ENCODE results near the gene ATIC.
"Not testable (repeated sequence)": the region's sequence is repeated elsewhere in the genome, so short reads cannot be mapped to it uniquely, and the experiment has no call there.

ATIC gene

DNA sequence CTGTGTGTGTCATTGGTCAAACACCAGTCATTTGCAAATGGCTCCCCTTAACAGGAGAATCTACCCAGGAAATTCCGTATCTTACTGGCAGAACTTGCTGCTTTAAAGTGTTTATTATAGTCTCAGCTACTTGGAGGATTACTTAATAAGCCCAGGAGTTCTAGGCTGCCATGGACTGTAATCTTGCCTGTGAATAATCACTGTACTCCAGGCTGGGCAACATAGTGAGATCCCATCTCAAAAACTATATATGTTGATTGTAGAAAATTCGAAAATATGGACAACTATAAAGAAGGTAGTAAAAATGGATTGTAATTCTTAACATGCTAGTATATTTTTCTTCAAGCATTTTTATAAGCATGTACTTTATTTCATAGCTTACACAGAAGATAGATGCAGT lies 4.5 kb downstream of the ATIC start:
- no peak for DNase-seq

DNA sequence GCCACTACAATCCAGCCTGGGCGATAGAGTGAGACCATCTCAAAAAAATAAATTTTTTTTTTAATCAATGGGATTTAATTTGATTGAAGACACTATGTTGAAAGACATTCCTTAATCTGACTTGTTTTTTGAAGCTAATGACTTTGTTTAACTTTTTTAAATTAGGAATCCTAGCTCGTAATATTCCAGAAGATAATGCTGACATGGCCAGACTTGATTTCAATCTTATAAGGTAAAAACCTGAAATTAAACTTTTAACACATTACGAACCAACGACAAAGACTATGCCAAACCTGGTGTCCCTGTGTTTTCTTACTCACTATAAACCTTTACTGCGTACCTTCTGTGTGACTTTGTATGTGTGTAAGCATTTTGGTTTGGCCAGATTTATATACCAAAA lies 7.6 kb downstream of the ATIC start:
- DNase-seq = no peak

DNA sequence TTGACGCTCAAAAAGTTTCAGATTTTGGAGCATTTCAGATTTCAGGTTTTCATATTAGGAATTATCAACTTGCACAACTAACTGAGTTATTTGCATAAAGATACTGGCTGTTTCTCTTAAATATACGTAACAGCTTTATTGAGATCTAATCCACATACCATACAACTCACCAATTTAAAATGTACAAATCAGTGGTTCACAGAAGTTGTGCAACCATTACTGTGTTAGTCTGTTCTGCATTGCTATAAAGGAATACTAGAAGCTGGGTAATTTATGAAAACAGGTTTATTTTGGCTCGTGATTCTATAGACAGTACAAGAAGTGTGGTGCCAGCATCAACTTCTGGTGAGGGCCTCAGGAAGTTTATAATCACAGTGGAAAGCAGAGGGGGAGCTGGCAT lies 8.2 kb downstream of the ATIC start:
- no peak for DNase-seq

DNA sequence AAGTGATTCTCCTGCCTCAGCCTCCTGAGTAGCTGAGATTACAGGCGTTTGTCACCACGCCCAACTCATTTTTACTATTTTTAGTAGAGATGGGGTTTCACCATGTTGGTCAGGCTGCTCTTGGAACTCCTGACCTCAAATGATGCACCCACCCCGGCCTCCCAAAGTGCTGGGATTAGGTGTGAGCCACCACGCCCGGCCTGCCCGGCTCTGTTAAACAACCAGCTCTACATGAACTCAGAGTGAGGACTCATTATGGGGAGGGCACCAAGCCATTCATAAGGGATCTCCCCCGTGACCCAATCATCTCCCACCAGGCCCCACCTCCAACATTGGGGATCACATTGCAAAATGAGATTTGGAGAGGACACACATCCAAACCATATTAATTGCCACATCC lies 8.8 kb downstream of the ATIC start:
- DNase-seq = no peak

DNA sequence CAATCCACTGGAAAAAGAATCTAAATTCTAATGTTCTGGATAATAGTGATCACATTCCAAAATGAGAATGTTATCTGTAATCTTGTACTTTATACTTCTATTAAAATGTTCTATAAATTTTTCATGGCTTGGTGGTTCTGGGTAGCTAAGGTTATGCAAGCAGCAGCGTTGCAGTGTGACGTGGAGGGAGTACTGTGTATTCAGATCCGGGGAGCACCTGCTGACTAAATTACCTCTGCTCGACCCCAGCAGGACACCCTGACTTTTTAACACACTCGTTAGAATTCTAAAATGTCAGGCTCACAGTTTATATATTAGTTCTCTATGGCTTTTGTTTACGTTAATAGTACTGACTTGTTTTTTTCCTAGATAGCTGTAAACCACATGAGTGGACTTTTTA lies 13.0 kb downstream of the ATIC start:
- no peak for DNase-seq

DNA sequence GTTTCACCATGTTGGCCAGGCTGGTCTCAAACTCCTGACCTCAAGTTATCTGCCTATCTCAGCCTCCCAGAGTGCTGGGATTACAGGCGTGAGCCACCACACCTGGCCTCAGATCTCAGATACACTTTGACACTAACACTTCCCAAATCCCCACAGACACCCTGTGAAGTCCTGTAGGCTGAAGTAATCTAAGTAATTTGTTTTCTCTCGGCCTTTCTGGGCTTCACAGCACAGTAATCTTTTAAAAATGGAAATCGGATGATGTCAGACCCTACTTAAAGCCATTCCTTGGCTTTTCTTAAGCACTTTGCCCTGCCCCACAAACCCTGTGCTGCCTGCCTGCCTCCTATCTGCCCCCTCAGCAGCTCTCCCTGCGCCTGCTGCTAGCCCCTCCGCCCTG lies 16.2 kb downstream of the ATIC start:
- DNase-seq = no peak

DNA sequence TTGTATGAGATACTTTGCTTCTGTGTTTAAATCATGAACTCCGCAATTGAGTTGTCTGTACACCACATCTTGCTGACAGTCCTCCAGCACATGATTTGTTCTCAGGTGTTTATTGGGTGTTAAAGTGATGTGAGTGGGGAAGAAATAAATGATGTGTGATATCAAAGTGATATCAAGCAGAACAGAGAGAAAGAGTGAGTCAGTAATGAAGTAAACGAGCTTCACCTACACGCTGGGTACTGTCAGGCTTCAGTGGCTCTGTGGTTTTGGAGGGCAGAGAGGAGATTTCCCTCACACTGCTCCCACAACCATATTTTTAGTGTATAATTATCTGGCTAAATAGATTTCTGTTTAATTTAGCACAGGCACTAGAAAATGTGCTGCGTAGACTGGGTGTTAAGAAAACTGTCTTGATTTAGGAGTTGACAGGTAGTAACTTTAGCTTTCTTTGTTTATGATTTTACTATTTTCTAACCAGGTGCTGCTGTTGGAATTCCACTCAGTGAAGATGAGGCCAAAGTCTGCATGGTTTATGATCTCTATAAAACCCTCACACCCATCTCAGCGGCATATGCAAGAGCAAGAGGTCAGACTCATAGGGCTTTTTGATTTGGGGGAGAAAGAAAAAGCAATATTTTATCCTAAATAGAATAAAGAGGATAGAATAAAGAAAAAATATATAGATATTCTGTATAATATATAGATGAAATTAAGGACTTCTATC lies 21.2 kb downstream of the ATIC start:
- no peak for DNase-seq

DNA sequence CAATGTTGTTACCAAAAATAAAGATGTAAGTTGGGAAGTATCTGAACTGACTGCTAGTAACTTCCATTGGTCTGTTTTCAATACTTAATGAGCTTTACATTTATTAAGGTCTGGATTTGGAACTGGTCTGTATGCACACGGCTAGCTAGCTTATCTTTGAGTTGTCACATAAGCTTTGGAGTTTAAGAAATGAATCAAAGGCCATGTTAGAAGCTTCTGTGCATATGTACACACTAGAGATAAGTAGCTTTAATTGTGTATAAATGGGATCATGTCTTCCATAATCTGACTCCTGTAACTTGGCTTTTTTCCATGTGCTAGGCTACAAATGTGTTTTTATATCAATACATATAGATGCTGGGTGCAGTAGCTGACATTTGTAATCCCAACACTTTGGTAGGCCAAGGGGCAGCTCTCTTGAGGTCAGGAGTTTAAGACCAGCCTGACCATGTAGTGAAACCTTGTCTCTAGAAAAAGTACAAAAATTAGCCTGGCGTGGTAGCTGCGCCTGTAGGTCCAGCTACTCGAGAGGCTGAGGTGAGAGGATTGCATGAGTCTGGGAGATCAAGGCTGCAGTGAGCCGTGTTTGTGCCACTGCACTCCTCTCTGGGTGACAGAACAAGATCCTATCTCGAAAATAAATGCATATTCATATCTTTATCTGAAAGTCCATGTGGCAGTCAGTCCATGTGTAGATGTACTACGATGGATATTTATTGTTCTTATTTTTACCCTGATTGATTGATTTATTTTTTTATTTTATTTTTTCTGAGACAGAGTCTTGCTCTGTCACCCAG lies 27.2 kb downstream of the ATIC start:
- no peak for DNase-seq

DNA sequence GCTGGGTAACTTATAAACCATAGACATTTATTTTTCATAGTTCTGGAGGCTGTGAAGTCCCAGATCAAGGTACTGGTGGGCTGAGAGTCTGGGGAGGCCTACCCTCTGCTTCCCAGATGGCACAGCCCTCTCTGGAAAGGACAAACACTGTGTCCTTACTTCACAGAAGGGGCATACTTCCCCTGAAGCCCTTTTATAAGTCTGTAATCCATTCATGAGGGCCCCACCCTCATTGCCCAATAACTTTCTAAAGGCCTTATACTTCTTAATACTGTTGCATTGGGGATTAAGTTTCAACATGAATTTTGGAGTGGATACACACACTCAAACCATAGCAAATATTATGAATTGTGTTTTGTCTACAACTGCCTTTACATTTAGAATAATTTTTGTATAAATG lies 36.0 kb downstream of the ATIC start:
- no peak for DNase-seq

DNA sequence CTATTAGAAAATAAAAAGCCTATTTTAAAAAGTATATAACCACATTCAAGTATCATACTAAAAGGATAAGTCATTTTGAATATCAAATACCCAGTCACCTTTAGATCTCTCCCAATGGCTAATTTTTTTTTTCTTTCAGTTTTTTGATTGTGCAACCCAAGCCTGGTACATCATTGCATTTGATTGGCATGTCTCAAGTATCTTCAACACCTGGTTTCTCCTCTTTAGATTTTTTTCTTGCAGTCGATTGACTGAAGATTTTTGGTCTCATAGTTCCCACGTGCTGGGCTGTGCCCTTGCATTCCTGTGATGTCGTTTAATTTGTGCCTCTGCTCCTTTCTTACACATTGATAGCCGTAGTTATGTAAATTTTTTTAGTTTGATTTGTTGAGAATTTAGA lies 40.7 kb downstream of the ATIC start:
- no peak for DNase-seq

DNA sequence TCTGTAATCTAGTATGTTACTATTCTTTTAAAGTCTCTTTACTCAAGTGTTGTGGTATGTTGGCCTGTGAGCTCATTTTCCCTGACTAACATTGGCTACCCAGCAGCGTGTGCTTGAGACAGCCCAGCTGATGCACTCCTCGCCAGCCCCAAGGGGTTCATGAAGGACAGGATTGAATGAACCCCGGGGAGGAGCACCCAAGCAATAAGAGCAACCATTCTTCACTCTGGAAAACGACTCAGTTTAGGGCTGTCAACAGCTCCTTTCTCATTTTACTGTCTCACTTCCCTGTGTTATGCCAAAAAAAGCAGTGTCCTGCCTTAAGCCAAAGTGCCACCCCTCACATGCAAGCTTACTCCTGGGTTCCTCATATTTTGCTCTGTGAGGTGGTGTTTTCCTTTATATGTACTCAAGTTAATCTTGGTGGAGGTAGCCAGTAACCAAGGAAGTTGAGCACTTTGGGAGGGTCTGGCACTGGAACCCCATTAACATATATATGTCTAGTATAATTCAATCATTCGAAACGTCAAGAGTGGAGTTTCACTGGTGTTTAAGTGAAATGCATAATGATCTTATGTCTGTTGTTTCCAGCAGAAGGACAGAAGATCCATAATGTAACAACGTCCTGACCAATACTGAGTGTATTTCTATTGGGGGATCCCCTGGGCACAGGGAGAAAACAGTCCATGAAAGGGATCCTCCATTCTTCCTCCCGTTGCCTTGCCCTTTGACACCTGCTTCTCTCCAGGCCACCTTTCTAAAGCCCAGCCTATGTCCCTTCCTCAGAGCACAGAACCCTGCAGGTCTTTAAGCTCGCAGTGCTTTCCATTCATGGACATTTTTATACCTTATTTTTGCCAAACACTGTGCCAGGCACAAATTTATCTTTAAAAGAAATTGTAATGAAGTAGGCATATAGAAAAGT lies 43.2 kb downstream of the ATIC start:
- no peak for DNase-seq

DNA sequence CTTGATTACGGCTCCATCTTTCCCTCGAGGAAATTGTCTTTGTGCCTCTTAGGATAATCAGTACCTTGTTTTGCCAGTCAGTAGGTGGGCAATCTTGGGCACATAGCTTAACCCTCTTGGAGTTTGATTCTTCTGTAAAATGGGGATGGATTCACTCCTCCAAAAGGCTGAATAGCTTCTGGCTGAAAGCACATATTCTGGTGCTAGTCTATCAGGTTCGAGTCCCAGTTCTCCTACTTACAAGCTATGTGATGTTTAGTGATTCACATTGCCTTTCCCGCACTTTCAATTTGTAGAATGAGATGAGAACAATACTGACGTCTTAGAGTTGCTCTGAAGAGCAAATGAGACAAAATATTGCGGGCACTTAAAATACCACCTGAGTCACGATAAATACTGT lies 43.9 kb downstream of the ATIC start:
- DNase-seq = no peak

DNA sequence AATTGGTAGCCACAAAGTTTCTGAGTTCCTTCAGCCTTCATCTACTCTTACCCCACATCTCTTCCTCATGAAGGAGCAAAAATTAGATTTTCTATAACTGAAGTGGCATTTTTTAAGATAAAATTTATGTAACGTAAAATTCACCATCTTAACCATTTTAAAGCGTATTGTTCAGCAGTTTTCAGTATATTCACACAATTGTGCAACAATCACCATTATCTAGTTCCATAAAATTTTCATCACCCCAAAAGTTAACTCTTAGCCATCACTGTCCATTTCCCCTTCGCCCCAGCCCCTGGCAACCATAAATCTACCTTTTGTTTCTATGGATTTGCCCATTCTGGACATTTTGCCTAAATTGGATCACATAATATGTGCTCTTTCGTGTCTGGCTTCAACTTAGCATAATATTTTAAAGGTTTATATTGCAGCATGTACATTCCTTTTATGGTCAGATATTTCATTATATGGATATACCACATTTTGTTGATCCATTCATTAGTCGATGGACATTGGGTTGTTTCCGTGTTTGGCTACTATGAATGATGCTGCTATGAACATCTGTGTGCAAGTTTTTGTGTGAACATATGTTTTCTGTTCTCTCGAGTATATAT lies 44.6 kb downstream of the ATIC start:
- DNase-seq = no peak

DNA sequence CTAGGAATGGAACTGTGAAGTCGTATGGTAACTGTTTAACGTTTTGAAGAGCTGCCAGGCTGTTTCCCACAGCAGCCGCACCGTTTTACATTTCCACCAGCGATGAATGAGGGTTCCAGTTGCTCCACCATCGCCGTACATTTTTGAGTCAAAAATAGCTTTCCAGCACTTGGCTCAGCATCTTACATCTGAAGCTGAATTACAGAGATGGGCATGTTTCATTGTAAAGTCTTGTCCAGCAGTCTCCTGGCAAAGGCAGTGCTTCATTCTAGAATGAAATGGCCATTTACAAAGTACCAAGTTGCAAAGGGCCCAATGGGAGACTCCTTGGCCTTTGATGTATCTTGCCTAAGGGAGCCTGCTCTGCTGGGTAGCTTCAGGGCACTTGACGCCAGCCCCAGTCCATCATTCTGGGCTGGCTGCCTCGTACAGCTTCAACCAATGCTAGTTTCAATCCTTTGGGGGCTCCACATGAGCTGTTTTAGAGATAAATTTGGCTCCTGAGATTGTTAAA lies 45.1 kb downstream of the ATIC start:
- no peak for DNase-seq

DNA sequence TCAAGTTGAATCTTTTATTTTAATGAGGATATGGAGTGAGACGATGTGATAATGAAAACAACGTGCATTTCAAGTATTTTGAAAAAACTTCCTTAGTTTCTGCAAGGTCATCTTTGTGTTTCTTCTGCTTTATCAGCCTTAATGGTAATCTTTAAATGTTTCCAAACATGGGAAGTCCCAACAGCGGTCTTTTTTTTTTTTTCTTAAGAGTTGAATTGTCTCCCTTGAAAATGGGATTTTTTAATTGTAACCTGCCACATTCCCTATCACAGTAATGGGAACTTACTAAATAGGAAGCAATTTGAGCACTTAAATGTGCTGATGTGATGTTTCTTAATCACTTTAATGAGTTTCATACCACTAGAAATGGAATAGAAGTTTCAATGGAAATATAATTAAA lies 45.8 kb downstream of the ATIC start:
- DNase-seq = no peak

DNA sequence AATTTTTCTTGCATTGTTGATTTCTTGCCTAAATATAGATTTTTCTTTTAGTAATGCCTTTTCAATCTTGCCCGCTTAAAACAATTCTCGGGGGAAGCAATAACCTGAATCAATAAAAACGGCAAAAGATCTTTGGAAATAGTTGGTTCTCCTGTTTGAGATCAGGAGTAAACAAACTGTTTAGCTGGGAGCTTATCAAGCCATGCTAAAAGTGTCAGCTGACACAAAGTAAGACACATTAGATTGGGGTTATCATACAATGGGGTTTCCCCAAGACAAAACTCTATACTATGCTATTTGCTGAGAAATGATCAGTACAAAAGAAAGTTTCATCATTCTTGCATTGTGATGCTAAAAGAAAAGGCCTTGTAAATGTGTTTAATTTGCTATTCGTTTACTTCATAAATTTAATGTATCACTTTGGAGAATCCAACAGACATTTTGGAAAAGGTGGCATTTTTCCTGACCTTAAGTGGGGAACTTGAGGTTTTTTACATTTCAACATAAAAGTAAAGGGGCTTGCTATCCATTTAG lies 46.5 kb downstream of the ATIC start:
- DNase-seq = no peak

DNA sequence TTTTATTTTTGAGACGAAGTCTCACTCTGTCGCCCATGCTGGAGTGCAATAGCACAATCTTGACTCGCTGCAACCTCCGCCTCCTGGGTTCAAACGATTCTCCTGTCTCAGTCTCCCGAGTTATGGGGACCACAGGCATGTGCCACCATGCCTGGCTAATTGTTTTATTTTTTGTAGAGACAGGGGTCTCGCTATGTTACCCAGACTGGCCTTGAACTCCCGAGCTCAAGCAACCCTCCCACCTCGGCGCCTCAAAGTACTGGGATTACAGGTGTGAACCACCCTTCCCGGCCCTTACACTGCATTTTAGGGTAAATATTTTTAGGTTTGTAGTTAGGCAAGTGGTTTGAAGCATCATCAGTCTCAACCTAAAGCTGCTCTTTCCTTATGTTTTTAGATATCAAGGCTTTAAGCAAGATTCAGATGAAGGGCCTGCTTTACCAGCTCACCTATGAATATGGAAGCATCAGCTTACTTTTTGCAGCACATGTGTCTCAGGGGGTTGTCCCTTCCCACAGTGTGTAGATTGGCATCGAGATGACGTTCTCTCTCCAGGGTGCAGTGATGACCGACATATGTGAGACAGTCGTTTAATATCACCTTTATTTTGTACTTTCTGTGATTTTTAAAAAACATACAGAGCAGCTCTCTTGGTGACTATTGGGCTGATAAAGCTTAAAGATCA lies 47.2 kb downstream of the ATIC start:
- DNase-seq = no peak

DNA sequence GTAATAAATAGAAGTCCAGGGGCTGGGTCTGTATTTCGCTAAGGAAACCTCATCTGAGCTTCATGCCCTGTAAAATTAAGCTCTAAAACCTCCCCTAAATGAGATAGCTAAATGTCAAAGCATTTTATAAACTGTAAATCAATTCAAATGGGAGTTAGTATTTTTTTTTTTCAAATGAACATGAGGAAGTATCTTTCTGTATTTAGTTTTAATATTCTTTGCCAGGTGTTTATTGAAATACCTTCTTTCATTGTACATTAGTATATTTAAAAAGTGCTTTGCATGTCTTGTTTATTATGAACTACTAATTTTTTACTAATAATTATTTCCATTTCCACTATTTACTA lies 47.7 kb downstream of the ATIC start:
- no peak for DNase-seq

DNA sequence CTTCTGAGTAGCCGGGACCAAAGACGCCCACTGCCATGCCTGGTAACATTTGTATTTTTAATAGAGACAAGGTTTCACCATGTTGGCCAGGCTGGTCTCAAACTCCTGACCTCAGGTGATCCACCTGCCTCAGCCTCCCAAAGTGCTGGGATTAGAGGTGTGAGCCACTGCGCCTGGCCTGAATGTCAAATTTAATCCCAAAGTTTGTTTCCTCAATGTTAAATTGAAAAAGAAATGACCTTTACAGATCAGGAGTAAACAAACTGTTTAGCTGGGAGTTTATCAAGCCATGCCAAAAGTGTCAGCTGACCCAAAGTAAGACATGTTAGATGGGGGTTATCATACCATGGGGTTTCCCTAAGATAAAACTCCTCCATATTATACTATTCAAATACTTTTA lies 48.2 kb downstream of the ATIC start:
- DNase-seq = not testable (repeated sequence)

DNA sequence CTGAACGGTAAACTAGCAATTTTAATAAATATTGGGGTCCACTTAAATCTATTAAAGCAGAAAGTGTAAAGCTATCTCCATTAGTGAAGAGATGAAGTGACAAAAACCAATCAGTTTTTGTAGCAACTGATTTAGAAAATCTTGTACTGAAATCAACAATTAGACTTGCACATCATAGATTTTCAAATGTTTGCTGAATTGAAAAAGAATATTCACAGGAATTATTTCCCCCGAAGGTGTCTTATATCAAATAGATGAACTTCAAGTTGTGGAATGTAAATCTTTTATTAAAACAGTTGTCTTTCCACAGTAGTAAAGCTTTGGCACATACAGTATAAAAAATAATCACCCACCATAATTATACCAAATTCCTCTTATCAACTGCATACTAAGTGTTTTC lies 48.7 kb downstream of the ATIC start:
- no peak for DNase-seq

DNA sequence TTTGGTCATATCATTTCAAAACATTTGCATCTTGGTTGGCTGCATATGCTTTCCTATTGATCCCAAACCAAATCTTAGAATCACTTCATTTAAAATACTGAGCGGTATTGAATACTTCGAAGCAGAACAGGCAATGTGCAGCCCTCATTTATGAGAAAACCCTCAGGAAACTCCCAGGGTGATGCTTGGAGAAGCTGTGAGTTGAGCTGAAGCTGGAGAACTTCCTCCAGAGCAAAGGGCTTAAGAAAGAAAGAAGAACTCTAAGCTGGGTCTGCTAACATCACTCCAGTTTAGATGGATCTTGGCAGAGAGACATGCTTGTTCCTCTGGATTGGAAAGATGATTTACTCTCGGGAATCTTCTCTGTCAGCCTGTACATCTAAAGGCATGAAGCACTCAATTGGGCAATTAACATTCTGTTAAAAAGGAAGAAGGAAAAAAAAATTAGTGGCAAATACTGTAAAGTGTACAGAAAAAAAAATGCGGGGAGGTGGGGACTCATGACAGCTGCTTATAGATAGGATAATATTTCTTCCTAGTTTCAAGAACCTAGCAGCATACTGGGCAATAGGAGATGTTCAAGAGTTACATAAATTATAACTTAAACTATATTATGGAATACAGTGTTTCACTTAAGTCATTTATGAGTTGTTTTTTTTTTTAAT lies 49.5 kb downstream of the ATIC start:
- no peak for DNase-seq

All from islet precursor cell (in vitro differentiated cells).